Stimulated activated CD8-positive, alpha-beta memory T cell treated with anti-CD3 and anti-CD28 coated beads, Interleukin-4, amount 100 ng/mL, for 24 hours (primary cell): Measurements from ENCODE around the gene KCNA3.
A peak's percentile ranks its signal among the peaks of the same experiment; 100 is the strongest.

Experiments
- DNase-seq: peaks from one replicate; pipeline ENCODE4 v3.0.0-alpha.2; 2020; ENCODE audit warnings: low read depth

KCNA3 gene

GRCh38 chr1:110674337-110675059 is at the start of gene KCNA3:
Gene KCNA3, minus strand, starts transcription at chr1:110674940. Its CDS starts 131 bp downstream, at chr1:110674809.
- DNase-seq, result peak; percentile 61

- no peak for DNase-seq
Observed at GRCh38 chr1:110722807-110723206, 48.1 kb upstream of the KCNA3 start.

- DNase-seq, result no peak
Observed at GRCh38 chr1:110719908-110720307, 45.2 kb upstream of the KCNA3 start.

- DNase-seq, result no peak
Observed at GRCh38 chr1:110718452-110718851, 43.7 kb upstream of the KCNA3 start.

GRCh38 chr1:110717179-110717578 is 42.4 kb upstream of the KCNA3 start:
- no peak for DNase-seq

- DNase-seq, result no peak
Observed at GRCh38 chr1:110714374-110714995, 39.7 kb upstream of the KCNA3 start.

- DNase-seq, result no peak
Observed at GRCh38 chr1:110713221-110713620, 38.5 kb upstream of the KCNA3 start.

- no peak for DNase-seq
Observed at GRCh38 chr1:110710314-110710713, 35.6 kb upstream of the KCNA3 start.

- DNase-seq, result no peak
Observed at GRCh38 chr1:110708974-110709440, 34.3 kb upstream of the KCNA3 start.

- DNase-seq, result no peak
Observed at GRCh38 chr1:110707232-110707631, 32.5 kb upstream of the KCNA3 start.

- no peak for DNase-seq
Observed at GRCh38 chr1:110706621-110707020, 31.9 kb upstream of the KCNA3 start.

GRCh38 chr1:110702260-110702659 is 27.5 kb upstream of the KCNA3 start:
- no peak for DNase-seq

GRCh38 chr1:110700767-110701166 is 26.0 kb upstream of the KCNA3 start:
- no peak for DNase-seq

- no peak for DNase-seq
Observed at GRCh38 chr1:110697606-110698005, 22.9 kb upstream of the KCNA3 start.

- no peak for DNase-seq
Observed at GRCh38 chr1:110696818-110697217, 22.1 kb upstream of the KCNA3 start.

- no peak for DNase-seq
Observed at GRCh38 chr1:110690709-110691365, 16.1 kb upstream of the KCNA3 start.

- DNase-seq, result no peak
Observed at GRCh38 chr1:110689868-110690267, 15.1 kb upstream of the KCNA3 start.

- no peak for DNase-seq
Observed at GRCh38 chr1:110688514-110688913, 13.8 kb upstream of the KCNA3 start.

- no peak for DNase-seq
Observed at GRCh38 chr1:110687250-110687649, 12.5 kb upstream of the KCNA3 start.

- DNase-seq, result no peak
Observed at GRCh38 chr1:110686188-110686587, 11.4 kb upstream of the KCNA3 start.

- DNase-seq, result no peak
Observed at GRCh38 chr1:110684491-110684890, 9.8 kb upstream of the KCNA3 start.

GRCh38 chr1:110682898-110683297 is 8.2 kb upstream of the KCNA3 start:
- DNase-seq, result no peak
